Activated CD4-positive, alpha-beta T cell treated with anti-CD3 and anti-CD28 coated beads, Interleukin-10, Interleukin-2, amounts not matched to agents 100 ng/mL and 50 ng/mL, durations not matched to agents 16 hours and 8 hours (primary cell): Measurements from ENCODE around the gene TBCCD1.
"Not testable (repeated sequence)": the region's sequence is repeated elsewhere in the genome, so short reads cannot be mapped to it uniquely, and the experiment has no call there.

ENCODE experiments used
- DNase-seq: peaks from one replicate; pipeline ENCODE4 v3.0.0-alpha.2; 2020

TBCCD1 gene

DNA sequence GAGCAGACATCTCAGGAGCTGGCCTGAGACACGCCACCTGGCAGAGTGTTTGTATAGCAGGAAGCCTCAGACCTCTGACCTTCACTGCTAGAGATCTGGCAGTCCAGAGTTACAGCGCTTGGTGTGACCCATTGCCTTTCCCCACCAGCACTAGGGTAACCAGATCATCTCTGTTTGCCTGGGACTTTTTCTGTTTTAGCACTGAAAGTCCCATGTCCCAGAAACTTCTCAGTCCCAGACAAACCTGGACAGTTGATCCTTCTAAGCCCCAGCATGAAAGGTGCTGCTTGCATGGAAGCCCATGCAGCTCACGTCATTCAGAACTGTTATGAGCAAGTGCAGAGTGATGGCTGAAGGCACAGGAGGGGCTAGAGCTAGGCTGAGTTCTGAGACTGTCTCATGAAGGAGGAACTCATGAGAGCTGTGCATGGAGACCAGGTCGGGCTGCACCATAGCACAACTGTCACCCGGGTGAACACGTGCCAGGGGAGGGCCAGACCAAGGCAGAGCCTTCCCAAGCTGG lies 27.5 kb upstream of the TBCCD1 start:
- no peak for DNase-seq

DNA sequence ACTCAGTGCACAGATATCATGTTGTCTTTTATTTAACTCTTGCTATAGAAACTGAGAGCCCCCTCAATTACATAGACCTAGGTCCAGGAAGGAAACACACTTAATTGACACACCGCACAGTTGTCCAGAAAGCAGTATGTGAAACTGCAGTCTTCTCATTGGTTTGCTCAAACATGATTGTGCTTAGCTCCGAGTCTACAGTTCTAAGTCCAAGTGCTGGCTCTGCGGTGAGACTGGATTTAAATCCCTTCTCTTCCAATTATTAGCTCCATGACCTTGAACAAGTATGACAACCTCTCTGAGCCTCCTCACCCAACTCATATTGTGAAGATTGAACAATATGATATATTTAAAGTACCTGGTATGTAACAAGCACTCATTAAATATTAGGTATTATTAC lies 26.7 kb upstream of the TBCCD1 start:
- no peak for DNase-seq

DNA sequence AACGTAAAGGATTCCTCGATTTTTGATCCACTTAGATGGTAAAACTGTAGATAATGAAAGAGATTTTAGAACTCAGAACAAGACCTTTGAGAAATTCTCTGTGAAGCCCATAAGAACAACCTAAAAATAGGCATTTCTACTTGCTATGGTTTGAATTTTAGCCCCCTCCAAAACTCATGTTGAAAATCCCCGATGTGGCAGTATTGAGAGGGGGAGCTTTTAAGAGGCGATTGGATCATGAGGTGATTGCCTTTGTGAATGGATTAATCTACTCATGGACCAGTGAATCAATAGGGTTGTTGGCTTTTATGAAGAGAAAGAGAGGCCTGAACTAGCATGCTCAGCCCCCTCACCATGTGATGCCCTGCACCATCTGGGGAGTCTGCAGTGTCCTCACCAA lies 25.5 kb upstream of the TBCCD1 start:
- no peak for DNase-seq

DNA sequence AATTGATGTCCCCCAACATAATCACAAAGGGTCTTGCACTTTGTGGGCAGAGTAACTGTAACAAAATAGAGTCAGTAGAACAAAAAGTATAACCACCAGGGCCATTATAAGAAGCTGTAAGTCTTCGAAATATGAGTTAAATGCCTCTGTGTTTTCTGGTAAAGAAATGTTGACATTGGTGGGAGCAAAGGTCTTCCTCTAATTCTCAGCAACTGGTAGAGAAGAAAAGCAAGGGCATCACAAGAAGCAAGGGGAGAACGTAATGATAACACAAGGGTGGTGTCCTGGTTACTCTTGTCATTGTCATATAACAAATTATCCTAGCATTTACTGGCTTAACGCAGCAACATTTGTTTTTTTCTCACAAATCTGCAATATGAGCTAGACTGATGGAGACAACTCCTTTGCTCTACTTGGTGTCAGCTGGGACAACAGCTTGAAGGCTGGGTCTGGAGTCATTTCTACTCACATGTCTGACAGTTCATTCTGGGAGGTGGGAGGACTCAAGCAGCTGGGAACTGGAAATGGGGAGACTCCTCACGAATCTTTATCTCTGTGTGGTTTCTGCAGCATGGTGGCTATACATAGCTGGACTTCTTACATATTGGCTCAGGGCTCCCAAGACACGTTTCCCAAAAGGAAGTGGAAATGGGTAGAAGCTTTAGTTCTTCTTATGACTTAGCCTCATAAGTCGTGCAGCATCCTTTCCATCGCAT lies 23.6 kb upstream of the TBCCD1 start:
- DNase-seq: no peak

DNA sequence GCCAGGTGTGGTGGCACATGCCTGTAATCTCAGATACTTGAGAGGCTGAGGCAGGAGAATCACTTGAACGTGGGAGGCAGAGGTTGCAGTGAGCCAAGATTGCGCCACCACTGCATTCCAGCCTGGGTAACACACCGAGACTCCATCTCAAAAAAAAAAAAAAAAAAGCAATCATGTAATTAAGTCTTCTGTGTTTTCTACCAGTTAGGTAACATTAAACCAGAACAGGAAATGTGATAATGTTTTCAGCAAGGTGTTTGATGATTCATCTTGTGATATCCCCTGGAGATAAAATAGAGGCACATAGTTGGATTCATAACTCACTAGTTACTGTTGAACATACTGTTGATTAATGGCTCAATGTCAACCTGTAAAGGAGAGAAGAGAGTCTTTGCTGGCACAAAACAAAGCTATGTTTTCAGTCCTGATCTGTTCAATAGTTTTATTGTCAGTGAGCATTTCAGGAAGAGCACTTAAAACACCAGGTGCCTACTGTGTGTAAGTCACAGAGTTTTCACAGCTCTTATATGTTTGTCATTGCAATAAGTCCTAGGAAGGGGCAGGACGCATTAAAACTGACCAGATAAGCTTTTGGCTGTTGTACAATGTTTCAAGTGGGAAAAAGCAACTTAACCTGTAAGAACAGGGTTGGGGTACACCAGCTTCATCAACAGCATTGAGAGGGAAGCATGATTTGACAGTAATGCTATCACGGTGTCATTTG lies 22.9 kb upstream of the TBCCD1 start:
- peak; percentile 45 for DNase-seq

DNA sequence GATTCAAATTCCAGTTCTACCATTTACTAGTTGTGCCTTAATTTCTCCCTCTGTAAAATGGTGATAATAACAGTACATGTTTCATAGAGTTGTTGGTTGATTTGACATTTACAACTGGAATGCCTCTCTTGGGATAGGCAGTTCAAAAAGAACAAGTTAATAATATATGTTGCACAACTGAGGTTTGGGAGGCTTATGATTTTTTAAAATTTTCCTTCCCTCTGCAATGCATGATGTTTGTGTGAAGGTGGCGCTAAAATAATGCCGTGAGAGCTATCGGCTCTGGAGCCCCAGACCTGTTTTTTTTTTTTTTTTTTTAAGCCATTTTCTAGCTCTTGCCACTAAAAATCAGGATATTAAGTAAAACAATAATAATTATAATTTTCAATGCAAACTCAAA lies 22.0 kb upstream of the TBCCD1 start:
- no peak for DNase-seq

DNA sequence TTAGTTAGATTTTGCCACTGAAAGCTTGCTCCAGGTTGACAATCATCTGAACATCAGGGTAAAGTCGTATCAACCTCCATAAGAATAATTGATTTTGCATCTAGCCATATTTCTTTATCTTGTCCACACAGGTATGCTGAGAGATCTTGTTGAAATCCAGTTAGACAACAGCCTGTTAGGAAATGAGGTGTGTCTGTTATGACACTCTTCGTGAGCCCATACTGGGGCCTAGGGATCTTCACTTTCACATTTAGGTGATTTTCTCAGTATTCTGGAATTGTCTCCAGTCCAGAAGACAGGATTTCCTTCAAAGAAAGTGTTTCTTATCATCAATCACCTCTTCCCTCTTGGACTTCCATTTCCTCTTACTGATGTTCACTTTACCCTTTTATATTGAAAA lies 21.5 kb upstream of the TBCCD1 start:
- peak; percentile 42 for DNase-seq

DNA sequence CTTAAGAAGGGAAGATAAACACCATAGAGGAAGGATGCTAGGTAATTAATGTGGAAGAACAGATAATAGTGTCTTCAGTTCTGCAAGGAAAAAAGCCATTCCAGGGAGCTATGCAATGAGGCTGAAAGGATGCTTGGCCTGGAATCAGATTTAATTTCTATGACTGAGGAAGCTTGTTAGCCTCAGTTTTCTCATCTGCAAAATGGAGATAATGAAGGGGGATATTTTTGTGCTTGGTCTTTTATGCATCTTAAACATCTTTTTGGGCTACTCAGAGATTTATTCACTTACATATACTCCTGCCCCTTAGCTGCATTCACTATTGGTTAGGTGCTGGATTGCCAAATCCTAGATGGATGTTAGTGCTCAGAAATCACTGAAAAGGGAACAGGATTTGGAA lies 20.0 kb upstream of the TBCCD1 start:
- no peak for DNase-seq

DNA sequence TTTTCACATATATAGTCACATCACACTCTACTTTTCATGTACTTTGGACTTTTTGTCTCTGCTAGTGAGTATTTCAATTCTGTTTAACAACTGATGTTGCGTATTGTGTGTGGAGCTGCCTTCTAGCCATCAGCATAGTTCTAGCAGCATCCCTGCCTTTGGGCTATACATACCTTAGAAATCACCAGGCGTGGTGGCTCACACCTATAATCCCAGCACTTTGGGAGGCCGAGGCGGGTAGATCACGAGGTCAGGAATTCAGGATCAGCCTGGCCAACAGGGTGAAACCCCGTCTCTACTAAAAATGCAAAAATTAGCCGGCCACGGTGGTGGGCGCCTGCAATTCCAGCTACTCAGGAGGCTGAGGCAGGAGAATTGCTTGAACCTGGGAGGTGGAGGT lies 19.1 kb upstream of the TBCCD1 start:
- DNase-seq: not testable (repeated sequence)

DNA sequence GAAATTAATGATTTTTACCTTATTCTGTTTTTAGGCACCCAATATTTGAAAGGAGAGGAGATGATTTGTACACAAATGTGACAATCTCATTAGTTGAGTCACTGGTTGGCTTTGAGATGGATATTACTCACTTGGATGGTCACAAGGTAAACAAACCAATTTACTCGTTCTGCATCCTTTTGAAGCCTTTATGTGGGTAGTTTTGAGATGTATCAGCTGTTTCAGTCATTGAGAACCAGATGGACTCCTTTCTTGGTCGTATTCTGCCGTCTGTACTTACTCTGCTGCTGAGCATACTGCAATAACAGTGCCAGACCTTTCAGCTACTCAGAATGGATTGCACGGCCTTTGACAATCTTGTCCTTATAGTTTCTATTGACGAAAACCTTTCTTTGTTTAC lies 16.7 kb upstream of the TBCCD1 start:
- peak; percentile 43 for DNase-seq

DNA sequence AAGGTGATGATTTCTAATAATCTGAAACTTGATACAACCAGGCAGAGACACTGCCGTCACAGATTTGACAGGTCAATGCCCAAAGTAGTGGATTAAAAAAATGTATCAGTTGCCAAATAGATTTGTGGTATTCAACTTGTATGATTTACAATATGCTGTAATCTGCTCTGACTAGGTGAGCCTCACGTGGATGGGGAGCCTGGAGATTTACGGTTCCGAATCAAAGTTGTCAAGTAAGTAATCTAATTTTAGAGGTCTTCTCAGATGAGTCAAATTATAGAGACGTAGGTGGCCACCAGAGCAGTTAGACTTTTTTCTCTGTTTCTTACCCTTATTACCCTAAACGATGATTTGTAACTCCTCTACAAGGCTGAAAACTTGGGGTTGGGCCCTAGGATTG lies 15.4 kb upstream of the TBCCD1 start:
- no peak for DNase-seq

DNA sequence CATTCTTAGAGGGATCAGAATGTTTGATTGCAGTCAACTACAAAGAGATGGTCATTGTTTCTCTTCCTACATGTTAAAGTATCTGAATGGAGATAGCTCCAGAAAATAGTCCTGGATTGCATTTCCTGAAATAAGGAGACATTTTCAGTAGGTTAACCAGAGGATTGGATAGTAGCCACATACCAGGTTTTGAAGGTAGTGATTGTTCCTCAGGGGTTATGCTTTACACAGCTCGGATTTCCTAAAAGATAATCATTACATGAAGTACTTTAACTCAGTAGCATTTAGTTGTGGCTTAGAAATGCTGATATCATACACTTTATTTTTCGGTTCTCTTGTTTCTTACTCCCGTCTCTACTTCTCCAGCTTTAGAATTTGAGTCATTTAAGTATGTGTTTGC lies 13.6 kb upstream of the TBCCD1 start:
- no peak for DNase-seq

DNA sequence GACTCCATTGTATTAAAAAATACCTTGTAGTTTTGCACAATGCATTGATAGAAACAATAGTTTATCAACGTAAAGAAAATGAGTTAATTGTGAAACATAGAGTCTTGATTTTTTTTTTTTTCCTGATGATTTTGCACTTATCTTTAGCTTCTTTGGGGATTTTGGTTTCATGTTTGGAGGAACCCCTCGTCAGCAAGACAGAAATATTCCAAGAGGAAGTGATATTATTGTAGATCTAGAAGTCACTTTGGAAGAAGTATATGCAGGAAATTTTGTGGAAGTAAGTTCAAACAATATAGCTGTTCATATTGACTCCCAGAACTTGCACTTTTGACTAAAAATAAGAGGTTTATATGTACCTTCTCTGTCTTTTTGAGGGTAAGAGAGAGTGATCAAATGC lies 10.4 kb upstream of the TBCCD1 start:
- DNase-seq: no peak

DNA sequence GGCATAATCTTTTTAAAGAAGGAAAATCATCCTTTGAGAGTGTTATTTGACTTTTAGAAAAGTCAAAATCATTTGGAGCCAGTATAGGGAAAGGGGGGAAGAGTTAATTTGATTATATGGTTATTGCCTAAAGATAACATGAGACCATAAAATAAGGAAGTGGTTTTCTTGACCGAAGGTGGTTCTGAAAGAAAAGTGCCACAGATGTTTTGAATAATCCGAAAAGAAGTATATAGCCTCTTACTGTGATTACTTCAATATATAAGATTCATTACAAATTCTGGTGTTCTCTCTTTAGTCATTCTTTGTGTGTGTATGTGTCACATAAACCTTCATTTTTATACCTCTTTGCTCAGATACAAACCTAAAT lies 4.5 kb upstream of the TBCCD1 start:
- no peak for DNase-seq

DNA sequence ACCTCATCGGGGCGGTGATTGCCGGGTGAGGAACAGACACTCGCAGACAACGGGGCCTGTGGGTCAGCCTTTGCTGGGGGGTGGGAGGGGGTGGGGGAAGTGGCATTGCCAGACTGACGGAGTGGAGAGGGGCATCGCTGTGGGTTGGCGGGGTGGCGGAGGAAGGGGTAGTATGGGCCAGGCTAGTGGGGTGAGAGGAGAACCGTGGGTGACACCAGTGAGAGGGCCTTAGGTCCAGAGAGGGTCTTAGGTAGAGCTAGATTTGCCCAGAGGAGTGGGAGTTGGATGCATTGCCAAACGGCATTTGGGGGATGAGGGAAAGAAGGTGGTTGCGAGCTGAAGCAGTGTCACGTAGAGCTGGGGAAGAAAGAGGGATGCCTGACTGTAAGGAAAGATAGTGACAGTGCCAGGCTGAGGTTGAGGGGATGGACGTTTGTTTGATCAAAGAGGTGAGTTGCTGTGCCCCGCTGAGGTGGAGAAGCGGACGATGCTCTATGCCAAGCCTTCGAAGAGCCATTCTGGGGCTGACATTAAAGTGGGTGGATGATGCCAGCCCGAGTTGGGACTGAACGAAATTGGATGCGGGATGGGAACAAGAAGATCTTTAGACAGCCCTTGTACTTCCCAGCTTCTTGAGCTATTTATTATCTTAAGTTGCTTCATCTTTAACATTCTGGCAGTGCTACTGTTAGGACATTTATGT lies 4.0 kb upstream of the TBCCD1 start:
- DNase-seq: no peak

DNA sequence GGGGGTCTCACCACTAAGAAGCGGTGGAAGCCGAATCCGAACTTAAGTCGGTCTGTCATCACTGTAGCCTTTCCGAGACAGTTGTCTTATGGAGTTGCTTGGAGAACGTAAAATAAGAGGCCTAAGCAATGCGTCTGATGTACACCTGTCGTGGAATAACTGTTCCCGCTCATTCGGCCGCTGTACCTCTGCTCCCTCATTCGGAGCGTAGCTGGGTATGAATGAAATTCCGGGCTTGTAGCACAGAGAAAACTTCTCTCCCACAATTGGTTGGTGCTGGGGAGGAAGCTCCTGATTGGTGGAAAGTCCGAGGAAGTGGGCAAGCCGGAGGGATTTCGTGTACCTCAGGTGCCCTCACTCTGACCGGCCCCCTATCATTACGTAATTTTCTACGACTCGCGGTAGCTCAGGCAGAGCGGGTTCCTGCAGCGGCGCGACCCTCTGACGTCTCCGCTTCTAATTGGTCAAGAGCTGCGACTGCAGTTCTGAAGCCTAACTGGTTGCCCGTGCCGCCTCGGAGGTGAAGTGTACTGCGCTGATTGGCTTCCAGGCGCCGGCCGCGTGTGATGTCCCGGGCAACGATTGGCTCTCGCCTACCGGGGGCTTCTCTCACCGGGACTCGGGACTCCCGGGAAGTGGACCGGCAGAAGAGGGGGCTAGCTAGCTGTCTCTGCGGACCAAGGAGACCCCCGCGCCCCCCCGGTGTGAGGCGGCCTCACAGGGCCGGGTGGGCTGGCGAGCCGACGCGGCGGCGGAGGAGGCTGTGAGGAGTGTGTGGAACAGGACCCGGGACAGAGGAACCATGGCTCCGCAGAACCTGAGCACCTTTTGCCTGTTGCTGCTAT lies 3.2 kb upstream of the TBCCD1 start, which contains the start of gene DNAJB11:
DNAJB11 (plus strand) TSS at position 625 of the 845 bp plus-strand sequence; CDS start at position 803, 178 bp downstream.
- DNase-seq: peak; percentile 100

DNA sequence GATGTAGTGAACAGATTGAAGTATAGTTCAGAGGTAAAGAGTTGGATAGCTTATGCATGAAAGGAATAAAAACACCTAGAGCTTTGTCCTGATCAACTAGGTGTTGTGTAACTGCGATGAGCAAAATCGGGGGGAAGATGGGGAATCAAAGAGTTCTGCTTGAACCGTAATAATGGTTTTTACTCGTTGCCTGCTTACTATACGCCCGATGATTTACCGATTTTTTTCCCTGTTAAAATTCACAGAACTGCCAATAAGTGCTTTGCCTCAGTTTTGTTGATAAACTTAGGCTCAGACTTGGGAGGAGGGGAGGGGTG lies 2.6 kb upstream of the TBCCD1 start:
- no peak for DNase-seq

DNA sequence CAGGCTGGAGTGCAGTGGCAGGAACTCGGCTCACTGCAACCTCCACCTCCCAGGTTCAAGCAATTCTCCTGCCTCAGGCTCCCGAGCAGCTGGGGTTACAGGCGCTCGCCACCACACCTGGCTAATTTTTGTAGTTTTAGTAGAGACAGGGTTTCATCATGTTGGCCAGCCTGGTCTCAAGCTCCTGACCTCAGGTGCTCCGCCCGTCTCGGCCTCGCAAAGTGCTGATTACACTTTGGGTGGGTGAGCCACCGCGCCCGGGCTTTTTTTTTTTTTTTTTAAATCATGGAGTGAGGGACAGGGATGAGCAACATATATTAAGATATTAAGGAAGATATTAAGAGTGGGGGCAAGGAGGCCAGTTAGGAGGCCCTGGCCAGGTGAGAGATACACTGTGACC lies 2.2 kb upstream of the TBCCD1 start:
- DNase-seq: not testable (repeated sequence)

DNA sequence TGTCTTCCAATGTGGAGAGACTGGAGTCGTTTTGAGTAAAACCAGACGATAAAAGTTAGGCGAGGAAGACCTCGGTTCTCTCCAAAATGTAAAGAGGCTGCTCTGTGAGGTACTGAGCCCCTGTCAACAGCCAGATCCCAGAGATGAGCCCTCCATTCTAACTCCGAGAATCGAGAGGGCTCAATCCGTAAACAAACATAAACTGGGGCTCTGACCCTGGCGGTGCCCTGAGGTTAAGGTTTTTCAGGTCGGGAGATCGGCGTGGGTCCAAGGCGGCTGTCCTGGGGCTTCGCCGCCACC lies 417 bp downstream of the TBCCD1 start:
- DNase-seq: no peak

DNA sequence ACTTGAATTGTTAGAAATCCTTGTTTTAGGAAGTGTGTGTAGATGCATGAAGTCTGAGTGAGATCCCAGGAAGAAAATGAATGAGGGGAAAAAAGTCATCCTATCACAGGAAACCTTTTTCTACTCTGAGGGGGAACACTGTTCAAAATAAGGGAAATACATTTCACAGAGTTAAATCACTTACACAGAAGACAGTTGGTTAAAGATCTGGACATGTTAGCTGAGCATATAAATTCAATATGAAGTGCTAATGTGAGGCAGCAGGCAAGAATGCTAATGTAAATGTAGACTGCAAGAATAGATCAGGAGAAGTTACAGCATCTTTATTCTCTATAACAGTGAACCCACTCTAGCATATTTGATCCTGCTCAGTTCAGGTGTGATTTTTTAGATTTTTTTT lies 2.6 kb downstream of the TBCCD1 start:
- no peak for DNase-seq

DNA sequence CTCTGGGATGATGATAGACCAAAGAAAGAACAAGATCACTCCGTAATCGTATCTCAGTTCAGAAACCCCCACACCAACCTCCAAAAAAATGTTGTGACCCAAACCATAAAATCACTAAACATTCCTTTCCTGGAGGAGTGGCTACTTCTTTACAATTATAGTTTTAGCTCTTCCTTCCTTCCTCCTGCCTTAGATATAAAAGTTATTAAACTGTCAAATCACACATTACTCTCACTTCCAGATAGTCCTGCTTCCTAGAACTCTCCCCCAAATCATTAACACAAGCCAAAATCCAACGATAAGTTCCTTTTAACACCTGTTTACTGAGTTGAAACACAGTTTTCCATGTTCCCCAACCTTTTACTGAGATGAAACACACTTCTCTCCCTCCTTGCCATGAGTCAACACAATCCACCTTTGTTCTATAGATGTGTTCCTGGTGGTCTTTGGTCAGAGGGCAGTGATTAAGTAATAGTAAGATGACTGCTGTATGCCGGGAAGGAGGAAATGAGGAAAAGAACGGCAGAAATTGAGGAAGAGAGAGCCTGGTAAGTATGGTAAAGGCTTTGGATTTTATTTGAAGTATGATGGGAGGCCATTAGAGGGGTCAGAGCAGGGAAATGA lies 14.6 kb downstream of the TBCCD1 start:
- no peak for DNase-seq

DNA sequence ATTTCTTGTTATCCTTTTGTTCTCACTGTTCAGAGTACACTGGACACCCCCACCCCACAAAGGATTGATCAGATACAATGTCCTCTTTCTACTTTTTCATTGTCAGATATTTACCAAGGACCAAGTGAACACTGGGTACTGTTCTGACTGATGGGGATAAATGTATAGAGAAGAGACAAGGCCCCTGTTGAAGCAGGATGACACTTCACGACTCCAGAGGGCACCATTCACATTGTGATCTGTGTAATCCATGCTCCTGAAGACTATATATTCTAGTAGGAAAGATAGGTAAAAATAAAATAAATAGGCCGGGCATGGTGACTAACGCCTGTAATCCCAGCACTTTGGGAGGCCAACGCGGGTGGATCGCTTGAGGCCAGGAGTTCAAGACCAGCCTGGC lies 15.8 kb downstream of the TBCCD1 start:
- no peak for DNase-seq

DNA sequence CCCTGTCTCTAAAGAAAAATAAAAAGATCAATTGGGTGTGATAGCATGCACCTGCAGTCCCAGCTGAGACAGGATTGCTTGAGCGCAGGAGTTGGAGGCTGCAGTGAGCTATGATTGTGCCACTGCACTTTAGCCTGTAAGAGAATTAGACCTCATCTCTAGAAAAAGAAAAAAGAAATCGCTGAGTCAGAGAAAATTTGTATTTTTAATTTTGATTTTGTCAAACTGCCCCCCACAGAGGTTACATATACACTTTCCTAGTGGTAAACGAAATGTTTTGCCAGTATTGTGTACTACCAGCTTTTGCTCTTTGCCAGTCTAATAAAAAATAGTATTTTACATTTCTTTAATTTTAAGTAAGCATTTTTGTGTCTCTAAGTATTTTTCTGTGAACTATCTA lies 17.6 kb downstream of the TBCCD1 start:
- no peak for DNase-seq
